H1 (cell line): ENCODE measurements around the gene RIPPLY1. TPM values are rescaled to one million over a fixed set of nuclear protein-coding genes. Genes with fewer than 3 reads are reported as not detected.

ENCODE experiments used
- CTCF ChIA-PET: fragments of 300-600 bp; sonication (Branson Sonifier 250); formaldehyde crosslinking; loops from one replicate; lab custom pipeline; 2021; ENCODE audit not compliant: partially characterized antibody; lab: Charles Lee
- POLR2A ChIA-PET: fragments of 300-600 bp; sonication (Branson Sonifier 250); formaldehyde crosslinking; loops from one replicate; lab custom pipeline; 2021; ENCODE audit warnings: inconsistent platforms; ENCODE audit not compliant: partially characterized antibody; lab: Charles Lee
- DNase-seq, 2 experiments: peaks; one replicate each; pipeline versions ENCODE4 v3.0.0 to v3.0.0-alpha.2; 2010 to 2022; ENCODE audit warnings: low spot score in 2 of 2, low read depth in 1 of 2, mixed read lengths in 1 of 2
- FAIRE-seq: peaks from 2 replicates; lab custom pipeline; 2011; peaks lifted over from hg19 to GRCh38; lab: Jason Lieb, UNC
- H2AFZ ChIP-seq: 2 replicates; pipeline ENCODE4 v1.8.1; 2012; ENCODE audit warnings: low read length, inconsistent platforms
- H2AK5ac ChIP-seq: 2 replicates; pipeline ENCODE4 v1.6.1; 2013; ENCODE audit warnings: low read depth, low read length
- H2BK120ac ChIP-seq: replicated peaks from 2 replicates; pipeline ENCODE3; 2013; ENCODE audit warnings: low read depth, low read length, inconsistent platforms
- H2BK12ac ChIP-seq: 2 replicates; pipeline ENCODE4 v1.6.1; 2013; ENCODE audit warnings: low read depth, low read length
- H2BK15ac ChIP-seq: 2 replicates; pipeline ENCODE4 v1.6.1; 2013; ENCODE audit warnings: low read length
- H2BK20ac ChIP-seq: 2 replicates; pipeline ENCODE4 v1.6.1; 2013; ENCODE audit warnings: low read length
- H2BK5ac ChIP-seq: 2 replicates; pipeline ENCODE4 v1.6.1; 2013; ENCODE audit warnings: low read depth, low read length
- H3K14ac ChIP-seq: 2 replicates; pipeline ENCODE4 v1.6.1; 2013; ENCODE audit warnings: inconsistent platforms; ENCODE audit not compliant: insufficient read length
- H3K18ac ChIP-seq: 2 replicates; pipeline ENCODE4 v1.6.1; 2013; ENCODE audit warnings: low read length; ENCODE audit errors: extremely low read depth
- H3K23ac ChIP-seq: 2 replicates; pipeline ENCODE4 v1.6.1; 2013; ENCODE audit warnings: inconsistent platforms; ENCODE audit not compliant: insufficient read length
- H3K23me2 ChIP-seq: 2 replicates; pipeline ENCODE4 v1.6.1; 2013; ENCODE audit warnings: low read depth, low read length
- H3K27ac ChIP-seq: 2 replicates; pipeline ENCODE4 v1.6.1; 2011; ENCODE audit warnings: low read depth, low read length, inconsistent platforms
- H3K27me3 ChIP-seq, 4 experiments: replicated peaks in 1 of 4; 1 replicate in 1 of 4; 2 replicates in 3 of 4; pipeline versions ENCODE4 v1.6.1 to v1.8.1; 2011 to 2013; ENCODE audit warnings: low read length in 3 of 4, mild to moderate bottlenecking in 3 of 4, inconsistent platforms in 2 of 4, mixed read lengths in 2 of 4, moderate library complexity in 1 of 4; ENCODE audit not compliant: control insufficient read depth in 3 of 4, insufficient read depth in 3 of 4; ENCODE audit errors: extremely low read depth in 1 of 4
- H3K36me3 ChIP-seq, 4 experiments: 2 replicates each; pipeline versions ENCODE4 v1.6.1 to v1.8.1; 2011 to 2013; ENCODE audit warnings: mild to moderate bottlenecking in 4 of 4, low read length in 3 of 4, moderate library complexity in 2 of 4, control low read depth in 1 of 4, inconsistent platforms in 1 of 4; ENCODE audit not compliant: insufficient read depth in 4 of 4, control insufficient read depth in 2 of 4
- H3K4ac ChIP-seq: replicated peaks from 2 replicates; pipeline ENCODE3; 2013; ENCODE audit warnings: low read length, low read depth, mixed read lengths, inconsistent platforms; ENCODE audit not compliant: insufficient read length
- H3K4me1 ChIP-seq, 4 experiments: replicated peaks in 1 of 4; 1 replicate in 1 of 4; 2 replicates in 3 of 4; pipeline versions ENCODE4 v1.6.1 to v1.8.1; 2011 to 2013; ENCODE audit warnings: low read length in 3 of 4, inconsistent platforms in 2 of 4, mixed read lengths in 1 of 4; ENCODE audit not compliant: insufficient read depth in 4 of 4, control insufficient read depth in 3 of 4
- H3K4me2 ChIP-seq, 2 experiments: 2 replicates each; pipeline versions ENCODE4 v1.6.1 to v1.8.1; 2011 to 2013; ENCODE audit warnings: low read depth in 2 of 2, low read length in 2 of 2, control low read depth in 1 of 2, inconsistent platforms in 1 of 2, mild to moderate bottlenecking in 1 of 2; ENCODE audit not compliant: insufficient read depth in 1 of 2
- H3K4me3 ChIP-seq, 4 experiments: fragments of 200-600, 300-600 bp in 1 of 4; sonication (generic), shearing (Covaris generic), sonication (Bioruptor Twin) in 1 of 4; 2 replicates each; pipeline versions ENCODE4 v1.5.1 to v1.8.1; 2011 to 2016; ENCODE audit warnings: low read length in 4 of 4, low read depth in 3 of 4, control low read depth in 2 of 4, inconsistent platforms in 2 of 4, mild to moderate bottlenecking in 2 of 4, mixed read lengths in 1 of 4, moderate library complexity in 1 of 4; ENCODE audit not compliant: insufficient read depth in 2 of 4; ENCODE audit errors: extremely low read depth in 1 of 4
- H3K56ac ChIP-seq: replicated peaks from 2 replicates; pipeline ENCODE3; 2013; ENCODE audit warnings: low read depth, mild to moderate bottlenecking, mixed read lengths, low read length, inconsistent platforms; ENCODE audit not compliant: insufficient read length
- H3K79me1 ChIP-seq: 2 replicates; pipeline ENCODE4 v1.6.1; 2013; ENCODE audit warnings: low read depth, low read length, control low read depth
- H3K79me2 ChIP-seq, 2 experiments: 2 replicates each; pipeline versions ENCODE4 v1.6.1 to v1.8.1; 2012 to 2013; ENCODE audit warnings: low read length in 2 of 2, mild to moderate bottlenecking in 2 of 2, inconsistent platforms in 1 of 2; ENCODE audit not compliant: insufficient read depth in 2 of 2, control insufficient read depth in 1 of 2
- H3K9ac ChIP-seq, 4 experiments: replicated peaks in 1 of 4; 1 replicate in 1 of 4; 2 replicates in 3 of 4; pipeline versions ENCODE4 v1.6.1 to v1.8.1; 2011 to 2013; ENCODE audit warnings: low read depth in 3 of 4, low read length in 3 of 4, control low read depth in 2 of 4, mild to moderate bottlenecking in 2 of 4, moderate library complexity in 2 of 4, inconsistent platforms in 1 of 4; ENCODE audit errors: extremely low read depth in 1 of 4
- H3K9me3 ChIP-seq, 2 experiments: 2 replicates each; pipeline versions ENCODE4 v1.6.1 to v1.8.1; 2012 to 2013; ENCODE audit warnings: mild to moderate bottlenecking in 2 of 2, moderate library complexity in 2 of 2, control low read depth in 1 of 2, inconsistent platforms in 1 of 2, low read depth in 1 of 2, low read length in 1 of 2, mixed read lengths in 1 of 2; ENCODE audit not compliant: insufficient read depth in 2 of 2
- H4K20me1 ChIP-seq, 2 experiments: replicated peaks in 1 of 2; 2 replicates each; pipeline versions ENCODE3 to v1.8.1; 2011 to 2013; ENCODE audit warnings: inconsistent platforms in 2 of 2, low read length in 2 of 2, mild to moderate bottlenecking in 1 of 2; ENCODE audit not compliant: insufficient read depth in 2 of 2, control insufficient read depth in 1 of 2
- H4K5ac ChIP-seq: 2 replicates; pipeline ENCODE4 v1.6.1; 2013; ENCODE audit warnings: low read length, low read depth, mixed read lengths, inconsistent platforms; ENCODE audit not compliant: insufficient read length
- H4K8ac ChIP-seq: 2 replicates; pipeline ENCODE4 v1.8.0; 2013; ENCODE audit warnings: mild to moderate bottlenecking, moderate library complexity, low read length, inconsistent platforms; ENCODE audit not compliant: insufficient read depth; ENCODE audit errors: extremely low read depth
- H4K91ac ChIP-seq: replicated peaks from 2 replicates; pipeline ENCODE3; 2013; ENCODE audit warnings: low read length, mixed read lengths, inconsistent platforms; ENCODE audit not compliant: insufficient read length
- BACH1 ChIP-seq: IDR thresholded peaks from 2 replicates; pipeline ENCODE4 v1.6.1; 2012; ENCODE audit warnings: low read length, improper control_type of control experiment
- BCL11A ChIP-seq, 2 experiments: IDR thresholded peaks; one replicate each; pipeline ENCODE4 v1.6.1; 2011; ENCODE audit warnings: low read depth in 2 of 2, low read length in 2 of 2, mild to moderate bottlenecking in 2 of 2
- BRCA1 ChIP-seq: IDR thresholded peaks from 2 replicates; pipeline ENCODE4 v1.6.1; 2012; ENCODE audit warnings: low read depth, low read length, improper control_type of control experiment
- CHD2 ChIP-seq: IDR thresholded peaks from 2 replicates; pipeline ENCODE4 v1.6.1; 2012; ENCODE audit warnings: low read length, improper control_type of control experiment
- CREB1 ChIP-seq: IDR thresholded peaks from 2 replicates; pipeline ENCODE4 v1.6.1; 2012; ENCODE audit warnings: inconsistent platforms
- CTBP2 ChIP-seq: IDR thresholded peaks from 2 replicates; pipeline ENCODE4 v1.7.0; 2011; ENCODE audit warnings: borderline replicate concordance, mild to moderate bottlenecking, moderate library complexity, mixed read lengths, low read length; ENCODE audit not compliant: insufficient read depth, insufficient read length
- HDAC6 ChIP-seq: IDR thresholded peaks from one replicate; pipeline ENCODE4 v1.7.1; 2012; ENCODE audit warnings: low read depth, mild to moderate bottlenecking, inconsistent platforms, low read length, moderate library complexity
- PHF8 ChIP-seq: fragments of 200-600 bp; sonication (generic); conservative IDR thresholded peaks from 2 replicates; pipeline ENCODE4 v1.7.1; 2012; ENCODE audit warnings: low read depth, mild to moderate bottlenecking, inconsistent platforms, low read length, moderate library complexity
- POU5F1 ChIP-seq: IDR thresholded peaks from 2 replicates; pipeline ENCODE4 v1.6.1; 2011; ENCODE audit warnings: low read depth, mild to moderate bottlenecking, low read length, moderate library complexity
- RFX5 ChIP-seq: IDR thresholded peaks from 2 replicates; pipeline ENCODE4 v1.6.1; 2011; ENCODE audit warnings: low read depth, low read length, improper control_type of control experiment, borderline replicate concordance
- TAF1 ChIP-seq: IDR thresholded peaks from 2 replicates; pipeline ENCODE4 v1.6.1; 2011; ENCODE audit warnings: mild to moderate bottlenecking, low read depth, low read length
- YY1 ChIP-seq: IDR thresholded peaks from 2 replicates; pipeline ENCODE4 v1.6.1; 2011; ENCODE audit warnings: low read depth, mild to moderate bottlenecking, low read length
- ZNF274 ChIP-seq: IDR thresholded peaks from 2 replicates; pipeline ENCODE4 v1.7.0; 2012; ENCODE audit warnings: low read length, borderline replicate concordance; ENCODE audit errors: extremely low read depth
- WGBS, 2 experiments: shearing (Covaris generic) in 1 of 2; methylation state at CpG; one replicate each; pipeline versions ENCODE4 v1.1.6 to v1.1.7; 2013 to 2015; ENCODE audit warnings: low lambda C conversion rate in 2 of 2, mixed read lengths in 2 of 2, inconsistent platforms in 1 of 2, low coverage in 1 of 2, missing lambda C conversion rate in 1 of 2; ENCODE audit not compliant: insufficient replicate concordance in 2 of 2, insufficient coverage in 1 of 2, insufficient read length in 1 of 2; ENCODE audit errors: extremely low coverage in 1 of 2, missing lambda C conversion rate in 1 of 2; 5-methylcytosine and 5-hydroxymethylcytosine counted together
- polyA plus RNA-seq, 7 experiments: library from polyadenylated mRNA; depleted of rRNA in 3 of 7; stranded (reverse) in 5 of 7; unstranded in 2 of 7; fragments of >200 nt in 5 of 7; fragments of 200-250 nt in 2 of 7; gene quantifications; 1 replicate in 5 of 7; 2 replicates in 1 of 7; 4 replicates in 1 of 7; pipeline versions ENCODE4 v1.2.1 to v1.2.3, GENCODE V29; 2011 to 2013; ENCODE audit warnings: missing spikeins in 2 of 7, mixed read lengths in 2 of 7
- total RNA-seq: library from RNA; stranded (reverse); fragmentation: NEBNext Ultra II Directional; extraction: Animal tissue kit (Norgen Biotek cat#: 25700); gene quantifications from 2 replicates; pipeline ENCODE4 v1.2.1, GENCODE V29; 2021
- TF ChIP-seq, protein P1 (sequence below): IDR thresholded peaks from 2 replicates; pipeline ENCODE4 v1.6.1; 2012; ENCODE audit warnings: inconsistent platforms
- TF ChIP-seq, protein P2 (sequence below): IDR thresholded peaks from 2 replicates; pipeline ENCODE4 v1.6.1; 2011; ENCODE audit warnings: low read depth, mild to moderate bottlenecking, low read length; ENCODE audit not compliant: insufficient read depth

Gene RIPPLY1
- total and polyA plus RNA-seq, 2 of the 8 experiments (the other 6 are each of a cell fraction or from before 2014, with no cell fraction given) = not detected

DNA sequence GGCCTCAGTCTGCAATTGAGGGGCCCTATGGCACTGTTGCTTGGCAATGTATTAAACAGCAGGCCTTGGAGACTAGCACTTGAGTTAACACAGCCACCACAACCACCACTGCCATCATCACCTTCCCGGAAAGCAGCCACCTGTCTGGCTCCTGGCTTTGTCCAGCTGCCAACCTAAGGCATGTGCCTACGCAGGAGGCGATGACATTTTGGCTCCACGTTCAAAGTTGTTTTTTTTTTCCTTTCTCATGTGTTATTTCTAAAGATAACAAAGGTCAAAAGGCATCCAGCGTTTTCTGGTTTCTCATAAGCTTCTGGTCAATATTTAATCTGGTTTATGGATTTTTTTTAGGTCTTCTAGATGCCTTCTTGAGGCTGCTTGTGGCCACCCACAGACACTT is 24.6 kb upstream of the RIPPLY1 start:
- Histone ChIP-seq H2BK20ac (no peak overlapping the region), H3K79me1 (no peaks in the 10 kb centered on the region), H3K9ac (no peak overlapping the region), H3K23me2 (no peaks in the 10 kb centered on the region), H3K56ac (no peak overlapping the region), H4K5ac (no peak overlapping the region), H3K14ac (no peak overlapping the region), H2BK12ac (no peak overlapping the region), H2AFZ (no peak overlapping the region), H3K4me3 (no peak overlapping the region), H3K23ac (no peak overlapping the region), H2BK5ac (no peak overlapping the region), H3K4ac (no peak overlapping the region), H3K27ac (no peak overlapping the region), H4K20me1 (no peaks in the 10 kb centered on the region), H3K27me3 (no peaks in the 10 kb centered on the region), H3K4me2 (no peak overlapping the region), H2BK120ac (no peak overlapping the region), H3K79me2 (no peaks in the 10 kb centered on the region), H4K91ac (no peak overlapping the region), H3K18ac (no peak overlapping the region), H3K4me1 (no peaks in the 10 kb centered on the region), H2BK15ac (no peak overlapping the region), H3K36me3 (no peaks in the 10 kb centered on the region), H4K8ac (no peak overlapping the region), H3K9me3 (no peaks in the 10 kb centered on the region), H2AK5ac (no peak overlapping the region)
- ChIA-PET POLR2A (no interaction called here), CTCF (interaction anchor here (0.6 kb wide), 1 partner anchor 24 kb away, joined by 3 read pairs; the partner anchor contains the start of gene RIPPLY1)
- DNase-seq (no peak), FAIRE-seq (no peak)
- WGBS, 2 experiments = 79% methylated on average over 3 of the region's 5 CpGs; no CpG with 5 or more reads in 1 of the 2 experiments
- TF ChIP-seq BCL11A (IDR thresholded peaks at IDR 0.05; ENCODE audit: low read depth in 2 of 2, low read length in 2 of 2) (no peak), POU5F1 (no peak), CREB1 (no peak), ZNF274 (no peak), PHF8 (no peak), BACH1 (no peak), TAF1 (no peak), RFX5 (no peak), CHD2 (no peak), YY1 (no peak), BRCA1 (no peak), CTBP2 (no peak), HDAC6 (no peak)
- TF ChIP-seq, protein P1, sequence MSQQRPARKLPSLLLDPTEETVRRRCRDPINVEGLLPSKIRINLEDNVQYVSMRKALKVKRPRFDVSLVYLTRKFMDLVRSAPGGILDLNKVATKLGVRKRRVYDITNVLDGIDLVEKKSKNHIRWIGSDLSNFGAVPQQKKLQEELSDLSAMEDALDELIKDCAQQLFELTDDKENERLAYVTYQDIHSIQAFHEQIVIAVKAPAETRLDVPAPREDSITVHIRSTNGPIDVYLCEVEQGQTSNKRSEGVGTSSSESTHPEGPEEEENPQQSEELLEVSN = no peak
- TF ChIP-seq, protein P2, sequence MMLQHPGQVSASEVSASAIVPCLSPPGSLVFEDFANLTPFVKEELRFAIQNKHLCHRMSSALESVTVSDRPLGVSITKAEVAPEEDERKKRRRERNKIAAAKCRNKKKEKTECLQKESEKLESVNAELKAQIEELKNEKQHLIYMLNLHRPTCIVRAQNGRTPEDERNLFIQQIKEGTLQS = no peak
